GM23338 (cell line): ENCODE results near the gene FOXP1.

Experiments
- EZH2 ChIP-seq: fragments of 200-600 bp; sonication (generic); IDR thresholded peaks from one replicate; pipeline ENCODE4 v1.8.0; 2017; ENCODE audit warnings: antibody characterized with exemption, mild to moderate bottlenecking, low read depth; ENCODE audit not compliant: unreplicated experiment
- EZH2phosphoT487 ChIP-seq: fragments of 200-600 bp; sonication (generic); IDR thresholded peaks from one replicate; pipeline ENCODE4 v1.8.1; 2018; ENCODE audit warnings: antibody characterized with exemption; ENCODE audit not compliant: unreplicated experiment
- TF ChIP-seq, protein P1 (sequence below), 2 experiments: fragments of 200-600 bp in 1 of 2; sonication (generic) in 1 of 2; conservative IDR thresholded peaks; 2 replicates each; pipeline versions ENCODE4 v1.5.1 to v1.6.1; 2016 to 2017; ENCODE audit warnings: antibody characterized with exemption in 2 of 2, low read depth in 2 of 2, mild to moderate bottlenecking in 2 of 2, moderate library complexity in 1 of 2
- TF ChIP-seq, protein P2 (sequence below): IDR thresholded peaks from 2 replicates; pipeline ENCODE4 v1.6.1; 2016; ENCODE audit warnings: antibody characterized with exemption

DNA sequence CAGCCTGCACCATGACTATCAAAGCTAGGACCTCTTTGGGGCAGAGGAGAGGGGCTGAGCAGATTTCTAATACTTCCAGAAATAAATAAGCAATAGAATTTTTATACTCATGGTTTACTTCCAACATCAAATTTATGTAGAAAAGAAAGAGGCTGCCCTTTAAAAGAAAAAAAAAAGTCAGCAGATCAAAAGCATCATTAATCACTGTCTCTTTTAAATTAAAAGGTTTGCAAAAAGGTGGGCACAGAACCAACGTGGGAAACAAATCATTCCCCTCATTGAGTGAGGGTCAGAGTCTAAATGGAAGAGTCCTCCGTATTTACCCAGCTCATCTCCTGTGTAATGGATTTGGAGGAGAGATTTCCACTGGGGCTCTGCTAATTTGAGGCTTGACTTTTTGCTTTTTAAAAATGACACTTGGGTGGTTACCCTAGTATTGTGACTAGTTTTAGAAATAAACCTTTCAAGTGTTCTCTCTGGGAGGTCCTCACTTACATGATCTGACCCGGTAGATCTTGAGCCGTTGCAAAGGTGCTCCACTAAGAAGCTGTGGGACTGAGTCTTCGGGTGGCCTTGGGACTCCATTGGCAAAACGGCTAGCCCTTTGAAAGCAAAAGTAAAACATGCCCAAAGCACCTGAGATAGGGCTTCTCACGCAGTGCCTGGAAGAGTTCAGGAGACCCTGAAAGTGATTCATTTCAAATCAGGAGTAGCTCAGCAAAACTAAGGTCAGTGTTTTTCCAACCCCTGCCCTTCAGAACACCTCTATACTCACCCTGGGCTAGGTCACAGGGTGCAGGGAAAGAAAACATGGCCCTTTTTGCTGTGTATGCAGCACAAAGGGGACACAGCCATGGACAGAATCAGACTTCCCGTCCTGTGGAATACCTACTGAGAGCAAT, 320.9 kb downstream of the FOXP1 start:
- TF ChIP-seq, protein P1, sequence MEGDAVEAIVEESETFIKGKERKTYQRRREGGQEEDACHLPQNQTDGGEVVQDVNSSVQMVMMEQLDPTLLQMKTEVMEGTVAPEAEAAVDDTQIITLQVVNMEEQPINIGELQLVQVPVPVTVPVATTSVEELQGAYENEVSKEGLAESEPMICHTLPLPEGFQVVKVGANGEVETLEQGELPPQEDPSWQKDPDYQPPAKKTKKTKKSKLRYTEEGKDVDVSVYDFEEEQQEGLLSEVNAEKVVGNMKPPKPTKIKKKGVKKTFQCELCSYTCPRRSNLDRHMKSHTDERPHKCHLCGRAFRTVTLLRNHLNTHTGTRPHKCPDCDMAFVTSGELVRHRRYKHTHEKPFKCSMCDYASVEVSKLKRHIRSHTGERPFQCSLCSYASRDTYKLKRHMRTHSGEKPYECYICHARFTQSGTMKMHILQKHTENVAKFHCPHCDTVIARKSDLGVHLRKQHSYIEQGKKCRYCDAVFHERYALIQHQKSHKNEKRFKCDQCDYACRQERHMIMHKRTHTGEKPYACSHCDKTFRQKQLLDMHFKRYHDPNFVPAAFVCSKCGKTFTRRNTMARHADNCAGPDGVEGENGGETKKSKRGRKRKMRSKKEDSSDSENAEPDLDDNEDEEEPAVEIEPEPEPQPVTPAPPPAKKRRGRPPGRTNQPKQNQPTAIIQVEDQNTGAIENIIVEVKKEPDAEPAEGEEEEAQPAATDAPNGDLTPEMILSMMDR (conservative IDR thresholded peaks at IDR 0.05; ENCODE audit: low read depth in 2 of 2): no peak
- TF ChIP-seq EZH2 (no peak), EZH2phosphoT487 (no peak)
- TF ChIP-seq, protein P2, sequence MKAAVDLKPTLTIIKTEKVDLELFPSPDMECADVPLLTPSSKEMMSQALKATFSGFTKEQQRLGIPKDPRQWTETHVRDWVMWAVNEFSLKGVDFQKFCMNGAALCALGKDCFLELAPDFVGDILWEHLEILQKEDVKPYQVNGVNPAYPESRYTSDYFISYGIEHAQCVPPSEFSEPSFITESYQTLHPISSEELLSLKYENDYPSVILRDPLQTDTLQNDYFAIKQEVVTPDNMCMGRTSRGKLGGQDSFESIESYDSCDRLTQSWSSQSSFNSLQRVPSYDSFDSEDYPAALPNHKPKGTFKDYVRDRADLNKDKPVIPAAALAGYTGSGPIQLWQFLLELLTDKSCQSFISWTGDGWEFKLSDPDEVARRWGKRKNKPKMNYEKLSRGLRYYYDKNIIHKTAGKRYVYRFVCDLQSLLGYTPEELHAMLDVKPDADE: no peak
